Lower leg skin (tissue), 4 donors: ENCODE measurements around the gene CALML6. TPM values are rescaled to one million over a fixed set of nuclear protein-coding genes. Genes with fewer than 3 reads are reported as not detected.

Experiments used
- DNase-seq, 2 donors: peaks; one replicate each; pipeline ENCODE4 v3.0.0-alpha.2; 2019; ENCODE audit warnings: low spot score in 2 of 2
- H3K4me3 ChIP-seq: fragments of 200-600 bp; sonication (generic); 2 replicates; pipeline ENCODE4 v1.5.1; 2017; ENCODE audit warnings: mild to moderate bottlenecking, low read depth; ENCODE audit not compliant: poor library complexity, severe bottlenecking
- POLR2A ChIP-seq, 2 donors: fragments of 450-650 bp; IDR thresholded peaks; one replicate each; pipeline ENCODE4 v1.6.1; 2016 to 2017; ENCODE audit warnings: antibody characterized with exemption in 2 of 2, mild to moderate bottlenecking in 1 of 2, moderate library complexity in 1 of 2
- WGBS, 2 donors: methylation state at CpG; one replicate each; pipeline ENCODE4 v1.1.5; 2018; 5-methylcytosine and 5-hydroxymethylcytosine counted together
- intact Hi-C: fragments of 100-400 bp; cut with DNase I; formaldehyde crosslinking; loops from one replicate; pipeline ENCODE4 v1.15.0; 2023; ENCODE audit warnings: low total_unique reads
- total RNA-seq, 4 donors: library from RNA; depleted of rRNA; stranded (reverse); fragments of >200 nt; gene quantifications; one replicate each; pipeline ENCODE4 v1.1.0, GENCODE V29; 2016
- TF ChIP-seq, protein P1 (sequence below), 3 donors: fragments of 450-650 bp; IDR thresholded peaks; one replicate each; pipeline ENCODE4 v1.5.1; 2016; ENCODE audit warnings: antibody characterized with exemption in 3 of 3, mild to moderate bottlenecking in 3 of 3, moderate library complexity in 2 of 3

CALML6 gene
- total RNA-seq, 4 donors from 2014 or later, result 0.13 to 0.89 (median 0.65) TPM

DNA sequence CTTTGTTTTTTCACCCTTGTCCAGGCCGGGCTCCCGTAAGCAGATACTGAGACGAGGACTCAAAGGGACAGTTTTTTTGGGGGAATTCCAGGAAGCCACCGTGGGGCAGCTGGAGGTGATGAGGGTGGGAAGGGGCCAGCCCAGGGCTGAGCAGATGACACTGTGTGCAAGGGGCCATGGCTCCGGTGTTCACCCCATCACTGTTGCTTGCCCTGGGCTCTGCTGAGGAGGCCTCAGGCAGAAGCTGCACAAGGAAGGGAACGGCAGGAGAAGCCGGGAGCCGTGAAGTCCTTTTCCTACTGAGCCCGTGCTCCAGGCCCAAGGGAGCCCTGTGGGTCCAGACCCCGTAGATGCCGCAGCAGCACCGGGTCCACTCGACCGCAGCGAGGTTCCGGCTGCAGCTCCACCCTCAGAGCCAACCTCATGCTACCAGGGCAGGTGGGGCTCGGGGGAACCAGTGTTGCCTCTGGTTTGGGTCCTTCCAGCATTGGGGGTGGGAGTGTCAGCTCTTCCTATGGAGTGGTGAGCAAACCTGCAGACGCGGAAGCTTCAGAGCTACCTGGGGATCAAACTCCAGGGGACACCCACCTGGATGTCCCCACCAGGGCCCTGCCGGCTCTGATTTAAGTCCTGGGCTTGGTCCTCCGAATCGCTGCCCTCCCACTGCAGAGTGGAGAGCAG is 4.3 kb upstream of the CALML6 start:
- H3K4me3 ChIP-seq, result no peak overlapping the region
- intact Hi-C loops, result no loop called here
- 94 to 95% methylated on average over 13 to 22 of the region's 22 CpGs for WGBS, 2 donors
- peak in 1 of 2 donors; percentile 84 for DNase-seq
- TF ChIP-seq, protein P1, sequence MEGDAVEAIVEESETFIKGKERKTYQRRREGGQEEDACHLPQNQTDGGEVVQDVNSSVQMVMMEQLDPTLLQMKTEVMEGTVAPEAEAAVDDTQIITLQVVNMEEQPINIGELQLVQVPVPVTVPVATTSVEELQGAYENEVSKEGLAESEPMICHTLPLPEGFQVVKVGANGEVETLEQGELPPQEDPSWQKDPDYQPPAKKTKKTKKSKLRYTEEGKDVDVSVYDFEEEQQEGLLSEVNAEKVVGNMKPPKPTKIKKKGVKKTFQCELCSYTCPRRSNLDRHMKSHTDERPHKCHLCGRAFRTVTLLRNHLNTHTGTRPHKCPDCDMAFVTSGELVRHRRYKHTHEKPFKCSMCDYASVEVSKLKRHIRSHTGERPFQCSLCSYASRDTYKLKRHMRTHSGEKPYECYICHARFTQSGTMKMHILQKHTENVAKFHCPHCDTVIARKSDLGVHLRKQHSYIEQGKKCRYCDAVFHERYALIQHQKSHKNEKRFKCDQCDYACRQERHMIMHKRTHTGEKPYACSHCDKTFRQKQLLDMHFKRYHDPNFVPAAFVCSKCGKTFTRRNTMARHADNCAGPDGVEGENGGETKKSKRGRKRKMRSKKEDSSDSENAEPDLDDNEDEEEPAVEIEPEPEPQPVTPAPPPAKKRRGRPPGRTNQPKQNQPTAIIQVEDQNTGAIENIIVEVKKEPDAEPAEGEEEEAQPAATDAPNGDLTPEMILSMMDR (IDR thresholded peaks at IDR 0.05), result no peak
- TF ChIP-seq POLR2A (IDR thresholded peaks at IDR 0.05), result no peak

DNA sequence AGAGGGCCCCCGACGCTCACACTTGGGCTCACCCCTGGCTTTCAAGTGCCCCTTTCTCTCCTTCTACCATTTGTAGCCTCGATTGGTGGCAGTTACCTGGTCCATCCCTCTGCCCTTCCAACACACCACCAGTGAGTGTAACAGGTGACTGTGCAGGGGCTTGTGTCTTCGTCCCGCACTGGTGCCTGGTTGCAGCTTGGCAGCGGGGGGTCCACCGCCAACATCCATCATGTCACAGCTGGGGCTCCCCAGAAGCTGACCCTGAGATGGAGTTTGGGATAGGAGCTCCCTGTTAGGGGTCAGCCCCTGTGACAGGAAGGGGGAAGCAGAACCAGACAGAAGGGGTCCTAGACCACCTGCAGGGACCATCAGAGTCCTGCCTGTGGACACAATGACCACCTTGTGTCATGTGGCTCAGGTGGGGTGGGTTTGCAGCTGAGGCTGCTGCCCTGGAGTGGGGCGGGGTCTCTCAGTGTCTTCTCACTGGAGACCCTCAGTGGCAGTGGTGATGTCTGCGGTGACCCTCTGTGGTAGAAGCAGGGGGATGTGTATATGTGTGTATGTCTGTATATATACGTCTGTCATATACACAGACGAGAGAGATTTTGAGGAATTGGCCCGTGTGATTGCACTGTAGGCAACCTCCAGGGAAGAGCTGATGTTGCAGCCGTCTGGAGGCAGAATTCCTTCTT is 3.6 kb upstream of the CALML6 start:
- intact Hi-C loops, result no loop called here
- no peak overlapping the region for H3K4me3 ChIP-seq
- TF ChIP-seq POLR2A (IDR thresholded peaks at IDR 0.05), result no peak
- TF ChIP-seq, protein P1 (IDR thresholded peaks at IDR 0.05), result no peak
- DNase-seq, result no peak
- WGBS, 2 donors, result 86 to 91% methylated on average over 13 of the region's 13 CpGs

DNA sequence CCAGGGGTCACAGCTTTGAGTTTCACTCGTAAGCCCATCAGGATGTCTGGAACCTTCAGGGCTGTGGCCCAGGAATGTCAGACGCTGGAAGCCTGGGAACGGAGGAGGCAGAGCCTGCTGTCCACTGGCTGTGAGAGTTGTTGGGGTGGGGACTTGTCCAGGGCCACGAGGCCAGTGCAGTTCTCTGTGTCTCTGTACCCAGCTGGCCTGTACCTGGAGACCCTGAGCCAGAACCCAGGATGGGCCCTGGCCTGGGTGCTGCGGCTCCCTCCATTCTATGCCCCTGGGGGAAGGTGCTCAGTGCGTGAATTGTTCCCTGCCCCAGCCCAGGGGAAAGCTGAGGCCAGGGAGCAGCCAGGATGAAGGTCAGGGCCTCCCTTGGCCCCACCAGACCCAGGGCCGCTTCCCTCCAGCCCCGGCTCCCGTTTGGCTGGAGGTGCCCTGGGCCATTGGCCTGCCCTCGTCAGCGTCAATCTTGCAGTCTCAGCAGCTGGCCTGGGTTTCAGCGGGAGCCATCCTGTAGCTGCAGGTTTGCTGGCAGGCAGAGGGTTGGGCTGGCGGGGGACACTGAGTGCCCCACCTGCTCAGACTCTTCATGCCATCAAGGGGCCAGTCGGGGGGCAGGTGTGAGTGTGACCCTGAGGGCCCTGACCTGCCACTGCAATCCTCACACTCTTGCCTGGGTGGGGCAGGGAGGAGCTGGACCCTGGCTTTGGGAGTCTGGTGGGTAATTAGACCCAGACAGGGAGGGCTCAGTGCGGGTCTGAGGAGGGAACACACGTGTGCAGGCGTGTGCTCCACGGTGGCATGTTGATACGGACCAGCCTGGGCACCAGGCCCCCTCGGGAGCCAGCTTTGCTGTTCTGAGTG is 724 bp upstream of the CALML6 start:
- intact Hi-C loops, result no loop called here
- WGBS, 2 donors, result 32 to 44% methylated on average over 12 to 20 of the region's 20 CpGs
- DNase-seq, result no peak
- no peak overlapping the region for H3K4me3 ChIP-seq
- TF ChIP-seq, protein P1 (IDR thresholded peaks at IDR 0.05), result no peak
- no peak for TF ChIP-seq POLR2A (IDR thresholded peaks at IDR 0.05)

DNA sequence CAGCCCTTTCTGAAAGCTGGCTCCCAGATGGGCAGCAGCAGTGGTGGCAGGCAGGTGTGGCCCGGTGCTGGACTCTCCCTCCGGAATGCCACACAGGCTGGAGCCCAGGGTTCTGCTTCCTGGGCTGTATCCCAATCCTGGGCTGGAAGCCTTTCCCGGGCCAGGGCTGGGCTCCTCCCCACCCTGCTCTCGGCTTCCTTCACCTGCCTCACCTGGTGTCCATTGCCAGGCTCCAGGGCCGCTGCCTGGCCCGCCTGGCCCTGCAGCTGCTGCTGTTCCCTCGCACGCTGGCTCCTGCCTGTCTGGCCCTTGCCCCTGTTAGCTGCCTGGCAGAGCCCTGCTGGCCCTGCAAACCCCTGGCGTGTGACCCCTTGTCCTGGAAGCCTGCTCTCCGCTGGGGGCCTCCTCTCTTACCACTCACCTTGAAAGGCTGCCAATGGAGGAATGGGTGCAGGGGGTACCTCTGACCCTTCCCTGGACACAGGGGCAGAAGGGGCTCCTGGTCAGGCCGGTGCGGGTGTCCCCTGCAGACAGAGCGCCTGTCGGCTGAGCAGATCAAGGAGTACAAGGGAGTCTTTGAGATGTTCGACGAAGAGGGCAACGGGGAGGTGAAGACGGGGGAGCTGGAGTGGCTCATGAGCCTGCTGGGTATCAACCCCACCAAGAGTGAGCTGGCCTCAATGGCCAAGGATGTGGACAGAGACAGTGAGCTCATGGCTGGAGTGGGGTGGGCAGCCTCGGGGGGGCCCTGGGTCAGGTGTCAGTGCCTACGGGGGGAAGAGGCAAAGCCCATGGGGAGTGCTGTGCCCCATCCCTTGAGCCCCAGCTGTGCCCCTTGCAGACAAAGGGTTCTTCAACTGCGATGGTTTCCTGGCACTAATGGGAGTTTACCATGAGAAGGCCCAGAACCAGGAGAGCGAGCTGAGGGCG is 1.1 kb downstream of the CALML6 start:
- intact Hi-C loops, result no loop called here
- 69 to 74% methylated on average over 21 to 23 of the region's 23 CpGs for WGBS, 2 donors
- H3K4me3 ChIP-seq, result no peak overlapping the region
- no peak for DNase-seq
- no peak for TF ChIP-seq POLR2A (IDR thresholded peaks at IDR 0.05)
- TF ChIP-seq, protein P1 (IDR thresholded peaks at IDR 0.05), result no peak

DNA sequence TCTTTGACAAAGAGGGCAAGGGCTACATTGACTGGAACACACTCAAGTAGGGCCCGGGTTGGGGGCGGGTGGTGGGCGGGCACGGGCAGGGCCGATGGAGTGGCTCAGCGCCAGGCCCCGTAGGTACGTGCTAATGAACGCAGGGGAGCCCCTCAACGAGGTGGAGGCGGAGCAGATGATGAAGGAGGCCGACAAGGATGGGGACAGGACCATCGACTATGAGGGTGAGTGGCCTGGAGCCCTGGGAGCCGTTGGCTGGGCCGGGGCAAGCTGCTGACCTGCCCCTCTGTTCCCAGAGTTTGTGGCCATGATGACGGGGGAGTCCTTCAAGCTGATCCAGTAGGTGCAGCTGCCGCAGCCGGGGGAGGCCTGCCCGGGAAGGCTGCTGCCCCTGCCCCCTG is 1.8 kb downstream of the CALML6 start:
- no peak for DNase-seq
- TF ChIP-seq, protein P1 (IDR thresholded peaks at IDR 0.05), result no peak
- no peak for TF ChIP-seq POLR2A (IDR thresholded peaks at IDR 0.05)
- 71 to 76% methylated on average over 19 of the region's 19 CpGs for WGBS, 2 donors
- no peak overlapping the region for H3K4me3 ChIP-seq
- intact Hi-C loops, result no loop called here
